Retinal pigment epithelial cell (primary cell): ENCODE results near the gene DMRT1.

ENCODE experiments used
- DNase-seq: peaks from one replicate; pipeline ENCODE4 v3.0.0-alpha.2; 2010; ENCODE audit warnings: low read depth
- H3K4me3 ChIP-seq: 2 replicates; pipeline ENCODE4 v1.5.1; 2011; ENCODE audit warnings: mild to moderate bottlenecking, low read length, control low read depth, moderate library complexity
- CTCF ChIP-seq: conservative IDR thresholded peaks from 2 replicates; pipeline ENCODE4 v1.5.1; 2011; ENCODE audit warnings: low read depth, low read length, control low read depth, inconsistent platforms

The DMRT1 gene

GRCh38 chr9:974996-975739, 133.7 kb downstream of the DMRT1 start:
- no peak for TF ChIP-seq CTCF
- no peak overlapping the region for H3K4me3 ChIP-seq
- DNase-seq, result no peak

- no peak for DNase-seq
- H3K4me3 ChIP-seq, result no peak overlapping the region
- TF ChIP-seq CTCF, result no peak
Measured at GRCh38 chr9:975740-976257, 134.3 kb downstream of the DMRT1 start.

- no peak for TF ChIP-seq CTCF
- H3K4me3 ChIP-seq, result no peak within 1 kb of the TSS
- no peak for DNase-seq
Measured at GRCh38 chr9:976258-976942, 134.9 kb downstream of the DMRT1 start, which contains the start of gene DMRT3. DMRT3 (plus strand) TSS chr9:976655; CDS start chr9:977002, 347 bp downstream.

DNA sequence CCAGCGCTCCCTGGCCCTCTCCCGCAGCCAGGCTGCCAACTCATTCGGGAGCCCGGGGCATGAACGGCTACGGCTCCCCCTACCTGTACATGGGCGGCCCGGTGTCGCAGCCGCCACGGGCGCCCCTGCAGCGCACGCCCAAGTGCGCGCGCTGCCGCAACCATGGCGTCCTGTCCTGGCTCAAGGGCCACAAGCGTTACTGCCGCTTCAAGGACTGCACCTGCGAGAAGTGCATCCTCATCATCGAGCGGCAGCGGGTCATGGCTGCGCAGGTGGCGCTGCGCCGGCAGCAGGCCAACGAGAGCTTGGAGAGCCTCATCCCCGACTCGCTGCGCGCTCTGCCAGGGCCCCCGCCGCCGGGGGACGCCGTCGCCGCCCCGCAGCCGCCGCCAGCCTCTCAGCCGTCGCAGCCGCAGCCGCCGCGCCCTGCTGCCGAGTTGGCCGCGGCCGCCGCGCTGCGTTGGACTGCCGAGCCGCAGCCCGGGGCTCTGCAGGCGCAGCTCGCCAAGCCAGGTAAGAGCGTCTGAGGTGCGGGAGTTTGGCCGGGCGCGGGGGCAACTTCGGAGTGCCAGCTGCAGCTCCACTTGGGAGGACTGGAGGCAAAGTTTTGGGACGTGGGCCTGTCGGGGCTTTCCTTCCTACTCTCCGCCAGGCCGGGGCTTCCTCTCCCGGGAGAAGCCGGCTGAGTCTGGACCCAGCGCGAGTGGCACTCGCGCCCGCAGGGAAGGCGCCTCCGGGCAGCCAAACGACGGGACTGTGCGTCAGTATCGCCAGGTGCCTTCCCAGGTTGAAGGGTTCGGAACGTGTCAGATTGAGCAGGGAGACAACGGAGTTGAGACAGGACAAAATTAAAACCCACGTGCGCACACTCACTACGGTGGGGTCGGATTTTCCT, 135.7 kb downstream of the DMRT1 start:
- H3K4me3 ChIP-seq, result no peak overlapping the region
- TF ChIP-seq CTCF, result no peak
- DNase-seq, result no peak

DNA sequence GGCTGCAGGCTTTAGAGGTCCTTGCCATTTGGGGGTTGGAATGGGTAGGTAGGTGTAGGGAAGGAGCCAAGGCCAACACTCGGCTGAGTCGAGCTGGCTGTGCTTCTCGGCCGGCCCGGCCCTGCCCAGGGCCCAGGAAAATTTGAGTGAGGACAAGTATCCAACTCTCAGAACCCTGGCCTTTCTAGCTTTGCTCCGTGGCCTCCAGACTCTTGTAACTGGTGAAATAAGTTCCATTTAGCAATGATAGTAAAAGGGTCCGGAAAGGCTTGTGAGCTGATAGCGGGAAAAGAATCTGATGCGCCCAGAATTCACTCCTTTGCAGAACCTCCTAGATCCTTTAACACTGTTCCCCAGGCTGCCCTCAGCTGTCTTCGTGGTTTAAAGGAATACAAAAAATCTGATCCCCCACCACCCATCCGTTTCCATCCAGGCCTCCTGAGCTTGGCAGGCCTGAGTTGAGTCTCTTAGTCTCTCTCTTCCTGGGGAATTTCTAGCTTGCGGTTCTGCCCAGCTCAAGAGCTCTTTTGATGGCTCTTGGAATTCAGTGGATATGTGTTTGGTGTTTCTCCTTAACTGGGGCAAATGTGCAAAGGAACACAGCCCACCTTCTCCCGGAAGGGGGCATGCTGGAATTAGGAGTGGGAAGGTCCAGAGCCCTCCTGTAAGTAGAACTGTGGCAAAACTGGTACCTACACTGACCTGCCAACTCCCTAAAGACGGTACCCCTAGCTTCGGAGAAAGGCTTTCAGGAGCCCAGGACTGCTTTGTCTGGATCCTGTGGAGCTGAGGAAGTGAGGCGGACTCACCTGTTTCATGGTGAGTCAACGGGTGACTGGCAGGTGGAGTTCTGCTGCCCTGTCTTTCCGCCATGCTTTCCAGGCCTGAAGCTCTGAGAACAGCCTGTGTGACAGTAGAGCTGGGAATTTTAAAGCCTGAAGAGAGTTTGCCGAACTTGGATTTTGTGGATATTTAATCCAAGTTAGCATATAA, 136.6 kb downstream of the DMRT1 start:
- H3K4me3 ChIP-seq, result no peak overlapping the region
- TF ChIP-seq CTCF, result no peak
- no peak for DNase-seq

GRCh38 chr9:979983-980382, 138.5 kb downstream of the DMRT1 start:
- DNase-seq, result no peak
- no peak overlapping the region for H3K4me3 ChIP-seq
- no peak for TF ChIP-seq CTCF
